Stomach (tissue), 4 donors: Measurements from ENCODE around the gene FAM124A.

Experiments used
- POLR2AphosphoS5 ChIP-seq, 3 donors: sonication (generic); formaldehyde crosslinking; IDR thresholded peaks; one replicate each; pipeline ENCODE4 v1.6.1; 2016; ENCODE audit warnings: antibody characterized with exemption in 3 of 3
- TF ChIP-seq, protein P1 (sequence below), 7 experiments: fragments of 450-650 bp in 4 of 7; fragments of 200-600 bp in 3 of 7; sonication (generic) in 3 of 7; IDR thresholded peaks; one replicate each; pipeline ENCODE4 v1.5.1; 2016 to 2019; ENCODE audit warnings: antibody characterized with exemption in 7 of 7, control low read depth in 2 of 7, mild to moderate bottlenecking in 1 of 7

DNA sequence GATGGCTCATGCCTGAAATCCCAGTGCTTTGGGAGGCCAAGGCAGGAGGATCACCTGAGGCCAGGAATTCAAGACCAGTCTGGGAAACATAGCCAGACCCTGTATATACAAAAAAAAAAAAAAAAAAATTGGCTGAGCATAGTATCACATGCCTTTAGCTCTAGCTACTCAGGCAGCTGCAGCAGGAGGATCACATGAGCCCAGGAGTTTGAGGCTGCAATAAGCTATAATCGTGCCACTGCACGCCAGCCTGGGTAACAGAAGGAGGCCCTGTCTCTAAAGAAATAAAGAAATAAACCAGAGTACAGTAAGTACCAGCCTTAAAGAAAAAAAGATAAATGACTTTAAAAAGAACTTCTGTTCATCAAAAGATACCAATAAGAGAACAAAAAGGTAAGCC, 52.9 kb downstream of the FAM124A start:
- TF ChIP-seq, protein P1, sequence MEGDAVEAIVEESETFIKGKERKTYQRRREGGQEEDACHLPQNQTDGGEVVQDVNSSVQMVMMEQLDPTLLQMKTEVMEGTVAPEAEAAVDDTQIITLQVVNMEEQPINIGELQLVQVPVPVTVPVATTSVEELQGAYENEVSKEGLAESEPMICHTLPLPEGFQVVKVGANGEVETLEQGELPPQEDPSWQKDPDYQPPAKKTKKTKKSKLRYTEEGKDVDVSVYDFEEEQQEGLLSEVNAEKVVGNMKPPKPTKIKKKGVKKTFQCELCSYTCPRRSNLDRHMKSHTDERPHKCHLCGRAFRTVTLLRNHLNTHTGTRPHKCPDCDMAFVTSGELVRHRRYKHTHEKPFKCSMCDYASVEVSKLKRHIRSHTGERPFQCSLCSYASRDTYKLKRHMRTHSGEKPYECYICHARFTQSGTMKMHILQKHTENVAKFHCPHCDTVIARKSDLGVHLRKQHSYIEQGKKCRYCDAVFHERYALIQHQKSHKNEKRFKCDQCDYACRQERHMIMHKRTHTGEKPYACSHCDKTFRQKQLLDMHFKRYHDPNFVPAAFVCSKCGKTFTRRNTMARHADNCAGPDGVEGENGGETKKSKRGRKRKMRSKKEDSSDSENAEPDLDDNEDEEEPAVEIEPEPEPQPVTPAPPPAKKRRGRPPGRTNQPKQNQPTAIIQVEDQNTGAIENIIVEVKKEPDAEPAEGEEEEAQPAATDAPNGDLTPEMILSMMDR (IDR thresholded peaks at IDR 0.05), result no peak
- no peak for TF ChIP-seq POLR2AphosphoS5 (IDR thresholded peaks at IDR 0.05)
